ENCODE data around the gene PDE4DIP.
"Not testable (repeated sequence)": the region's sequence is repeated elsewhere in the genome, so short reads cannot be mapped to it uniquely, and the experiment has no call there.

- TF ChIP-seq POLR2AphosphoS5 (IDR thresholded peaks at IDR 0.05); CTCF (IDR thresholded peaks at IDR 0.05; ENCODE audit: poor library complexity, severe bottlenecking); EP300 (conservative IDR thresholded peaks at IDR 0.05; ENCODE audit: poor library complexity, severe bottlenecking); EZH2 (IDR thresholded peaks at IDR 0.05; ENCODE audit: borderline replicate concordance, insufficient read depth, low read length, poor library complexity, severe bottlenecking); RAD21 (conservative IDR thresholded peaks at IDR 0.05); TAF1 (IDR thresholded peaks at IDR 0.05; ENCODE audit: low read depth): not testable (repeated sequence)
Measured at GRCh38 chr1:148823822-148824221, 20.4 kb upstream of the PDE4DIP start.

Data from neural cell (in vitro differentiated cells).